HG03108 (cell line): ENCODE results near the gene CCDC171.
"Not testable (repeated sequence)": the region's sequence is repeated elsewhere in the genome, so short reads cannot be mapped to it uniquely, and the experiment has no call there.

Experiments used
- ATAC-seq: cut with Tn5 transposase; IDR thresholded peaks from one replicate; pipeline ENCODE4 v1.9.1; 2021; ENCODE audit warnings: moderate library complexity; ENCODE audit not compliant: unreplicated experiment

CCDC171 gene

DNA sequence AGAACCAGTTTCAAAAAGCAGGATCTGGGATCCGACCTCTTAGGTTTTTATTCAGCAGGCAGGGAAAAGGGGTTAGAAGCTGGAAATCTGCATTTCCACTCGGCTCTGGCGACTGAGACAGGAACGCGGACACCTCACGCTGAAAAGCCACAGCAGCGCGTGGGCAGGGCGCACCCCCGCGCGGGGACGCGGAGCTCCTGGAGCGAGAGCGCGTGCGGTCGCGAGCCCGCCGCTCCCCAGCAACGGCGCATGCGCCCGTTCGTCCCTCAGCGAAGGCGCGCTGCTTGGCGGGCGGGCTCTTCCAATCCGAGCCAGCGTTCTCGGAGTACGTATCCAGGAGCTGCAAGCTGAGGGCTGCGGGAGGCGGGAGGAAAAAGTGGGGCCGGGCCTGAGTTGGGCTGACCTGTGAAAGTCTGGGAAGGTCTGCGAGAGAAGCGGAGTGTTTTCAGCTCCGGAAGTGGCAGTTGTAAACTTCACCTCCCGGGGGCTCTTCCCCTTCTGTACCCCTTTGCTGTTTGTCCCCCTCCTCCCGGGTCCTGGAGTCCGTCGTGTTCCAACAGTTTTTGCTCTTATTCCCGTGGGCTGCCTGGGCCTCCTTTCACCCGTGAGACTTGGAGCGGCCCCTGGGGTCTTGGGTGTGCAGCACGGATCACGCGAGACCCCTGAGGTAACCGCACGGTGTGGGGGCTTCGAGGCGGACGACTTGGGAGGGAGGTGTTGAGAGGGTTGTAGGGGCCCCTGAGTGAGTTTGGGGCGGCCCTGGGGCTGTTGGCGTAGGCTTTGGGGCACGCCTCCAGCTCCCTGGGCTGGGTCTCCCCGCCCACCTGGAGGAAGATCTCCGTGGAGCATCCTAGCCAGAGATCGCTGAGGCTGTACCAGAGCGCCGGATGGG lies at the start of gene CCDC171:
TSS of gene CCDC171 (plus strand) at position 408 of the 892 bp plus-strand sequence. CDS start 11,046 bp downstream, outside the sequence.
- ATAC-seq = peak; percentile 82

DNA sequence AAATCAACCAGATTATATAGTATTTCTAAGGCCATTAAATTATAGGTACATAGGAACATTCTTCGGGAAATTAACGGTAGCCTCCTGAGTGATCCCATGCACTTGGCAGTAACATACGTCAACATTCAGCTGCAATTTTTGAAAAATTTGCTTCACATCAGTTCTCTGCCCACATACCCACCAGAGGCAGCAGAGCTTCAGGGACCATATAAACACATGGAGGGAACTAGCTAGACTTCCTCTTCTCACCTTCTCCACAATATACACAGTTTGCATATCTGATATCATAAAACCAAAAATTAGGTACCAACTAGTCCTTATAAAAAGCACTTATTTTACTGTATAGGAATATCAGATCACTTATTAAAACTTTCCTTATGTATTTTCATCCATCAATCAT lies 46.9 kb upstream of the CCDC171 start:
- ATAC-seq = no peak

DNA sequence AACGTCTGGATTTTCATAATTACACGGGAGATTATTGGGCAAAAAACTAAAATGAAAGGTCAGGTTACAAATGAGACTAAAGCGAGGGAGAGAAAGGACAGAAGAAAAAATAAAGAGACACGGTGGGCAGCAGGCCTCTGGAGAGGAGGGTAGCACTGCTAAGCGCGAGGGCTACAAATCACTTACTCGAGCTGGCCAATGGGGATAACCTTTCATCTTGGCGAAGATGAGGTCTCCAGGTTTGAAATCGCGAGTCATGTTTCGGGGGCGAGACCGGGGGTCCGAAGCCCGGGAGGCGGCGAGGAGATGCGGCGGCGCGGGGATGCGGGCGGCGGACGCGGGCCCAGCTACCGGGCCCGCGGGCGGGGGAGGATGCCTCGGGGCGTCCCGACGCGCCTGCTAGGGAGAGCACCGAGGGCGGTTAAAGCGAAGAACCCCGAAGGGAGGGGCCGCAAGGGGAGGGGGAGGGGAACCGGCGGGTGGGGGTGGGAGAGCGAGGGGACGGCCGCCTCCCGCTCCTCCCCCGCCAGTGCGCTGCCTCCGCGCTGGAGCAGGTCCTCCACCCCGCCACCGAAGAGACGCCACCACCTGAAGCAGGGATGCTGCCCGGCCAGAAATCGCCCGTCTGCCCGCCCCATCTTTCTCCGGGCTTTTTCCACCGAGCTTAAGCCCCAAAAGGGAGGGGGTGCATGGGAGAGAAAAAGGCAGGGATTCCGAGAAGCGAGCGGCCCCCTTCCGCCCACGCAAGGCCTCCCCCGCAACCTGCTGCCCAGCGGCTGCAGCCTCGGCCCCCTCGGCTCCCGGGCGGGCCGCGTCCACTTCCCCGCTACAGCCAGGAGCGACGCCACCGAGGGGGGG lies 42.7 kb upstream of the CCDC171 start:
- peak; percentile 30 for ATAC-seq

DNA sequence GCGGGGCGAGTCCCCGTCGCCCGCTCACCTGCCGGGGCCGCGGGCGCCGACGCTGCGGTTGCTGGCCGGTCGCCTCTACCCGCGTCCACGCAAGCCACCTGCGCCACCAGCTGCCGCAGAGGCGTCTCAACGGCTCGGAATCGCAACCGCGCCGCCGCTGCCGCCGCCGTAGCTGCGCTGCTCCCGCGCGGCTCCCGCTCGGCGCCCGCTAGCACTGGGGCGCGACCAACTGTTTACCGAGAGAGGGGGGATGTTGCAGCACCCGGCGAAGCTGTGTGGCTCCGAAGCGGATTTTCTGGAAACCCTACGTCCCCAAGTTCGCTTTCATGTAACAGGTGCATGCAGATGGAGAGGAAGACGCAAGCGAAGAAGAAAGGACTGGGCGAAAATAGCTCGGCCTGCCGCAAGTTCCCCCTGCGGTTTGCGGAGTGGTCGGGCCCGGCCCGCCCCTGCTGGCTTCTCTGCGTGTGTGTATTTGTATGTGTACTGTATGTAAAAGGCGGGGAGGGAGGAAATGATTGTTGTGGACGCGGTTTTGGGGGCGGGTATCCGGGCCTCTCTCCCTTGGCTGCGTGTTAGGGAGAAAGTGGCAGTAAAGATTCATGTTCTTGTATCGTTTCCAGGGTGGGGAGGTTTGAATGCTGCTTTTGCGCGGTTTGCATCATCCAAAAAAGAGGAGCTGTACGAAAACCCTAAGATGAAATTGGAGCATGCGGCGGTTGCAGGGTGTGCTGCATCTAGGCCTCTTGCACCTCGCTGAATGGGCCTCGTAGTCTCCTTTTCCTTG lies 41.9 kb upstream of the CCDC171 start, which contains the start of gene PSIP1:
TSS of gene PSIP1 (minus strand) at position 182 of the 787 bp plus-strand sequence. CDS start 782 bp downstream, outside the sequence.
- peak; percentile 83 for ATAC-seq

DNA sequence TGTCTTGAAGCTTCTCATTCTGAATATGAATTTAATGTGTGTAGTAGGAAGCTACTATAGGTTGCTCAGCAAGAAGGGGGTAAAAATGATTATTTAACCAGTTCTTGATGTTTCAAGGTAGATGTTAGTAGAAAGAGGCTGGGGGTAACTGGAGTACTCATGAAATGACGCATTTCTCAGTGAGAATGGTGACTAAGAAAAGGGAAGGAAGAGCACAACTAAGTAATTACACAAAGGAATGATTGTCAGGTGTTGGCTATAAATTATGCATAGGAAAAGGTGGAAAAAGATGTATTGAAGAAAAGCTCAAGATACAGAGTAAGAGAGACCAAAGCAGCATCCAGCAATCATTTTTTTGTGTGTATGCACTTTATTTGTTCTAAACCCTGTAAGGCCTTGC lies 40.6 kb upstream of the CCDC171 start:
- ATAC-seq = no peak

DNA sequence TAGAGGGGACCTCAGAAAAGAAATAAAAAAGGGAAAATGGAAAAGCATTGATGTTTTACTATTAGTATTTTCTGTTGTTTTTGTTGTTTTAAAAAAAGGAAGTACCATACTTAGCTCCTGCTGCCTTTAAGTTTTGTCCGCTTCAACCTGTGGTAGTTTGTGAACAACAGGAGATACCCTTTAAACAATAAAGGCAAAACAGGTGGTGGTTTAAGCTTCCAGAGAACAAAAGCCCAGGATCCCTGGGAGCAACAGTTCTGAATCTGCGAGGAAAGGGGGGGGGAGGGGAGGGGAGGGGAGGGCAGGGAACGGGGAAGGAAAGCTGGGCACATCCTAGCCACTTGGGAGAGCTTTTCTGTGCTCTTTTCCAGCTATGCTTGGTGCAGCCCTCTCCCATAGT lies 40.0 kb upstream of the CCDC171 start:
- no peak for ATAC-seq

DNA sequence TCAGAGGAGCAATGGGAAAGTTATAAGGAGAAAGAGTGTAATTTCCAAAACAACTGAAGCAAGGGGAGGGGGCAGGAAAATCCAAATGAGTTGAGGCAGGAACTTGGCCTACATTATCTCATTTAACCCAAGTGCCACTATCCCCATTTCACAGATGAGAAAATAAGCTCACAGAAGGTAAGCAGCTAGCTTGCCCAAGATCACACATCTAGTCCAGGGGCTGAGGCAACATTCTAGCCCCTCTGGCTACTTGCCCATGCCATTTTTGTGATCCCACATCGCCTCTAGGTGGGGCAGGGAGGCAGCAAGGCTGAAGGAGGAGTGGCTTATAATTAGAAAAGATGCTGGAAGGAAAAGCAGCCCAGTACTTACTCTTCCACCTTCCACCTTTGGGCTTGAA lies 39.5 kb upstream of the CCDC171 start:
- no peak for ATAC-seq

DNA sequence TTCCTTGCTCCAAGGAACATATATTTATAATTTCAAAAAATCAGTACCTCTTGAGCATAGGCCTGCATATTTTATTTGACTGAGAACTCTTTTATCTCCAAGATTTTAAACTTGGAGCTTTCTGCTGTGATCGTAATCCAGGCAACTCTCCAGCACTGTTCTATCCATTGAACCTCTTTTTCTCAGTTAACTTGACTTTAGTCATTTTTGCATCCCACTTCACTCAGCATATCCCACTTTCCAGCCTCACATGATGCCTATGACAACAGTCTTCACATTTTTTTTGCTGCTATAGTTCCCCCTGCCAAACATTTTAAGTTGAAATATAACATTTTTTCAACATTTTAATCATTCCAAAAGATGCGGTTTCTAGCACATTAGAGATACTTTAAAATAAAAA lies 33.0 kb upstream of the CCDC171 start:
- ATAC-seq = no peak

DNA sequence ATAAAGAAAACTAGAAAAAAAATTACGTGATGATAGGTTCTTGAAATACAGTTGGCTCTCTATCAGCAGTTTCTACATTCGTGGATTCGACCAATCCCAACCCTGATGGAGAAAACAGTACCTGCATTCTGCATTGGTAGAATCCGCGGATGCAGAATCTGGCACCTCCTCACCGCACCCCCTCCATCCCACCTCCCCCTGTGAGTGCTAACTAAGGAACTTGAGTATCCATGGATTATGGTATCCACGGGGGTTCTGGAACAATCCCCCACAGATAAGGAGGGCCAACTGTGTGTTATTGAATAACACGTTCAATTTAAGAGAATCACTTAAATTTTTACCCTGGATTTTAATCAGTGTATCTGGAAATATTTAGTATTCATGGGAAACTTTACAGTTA lies 31.6 kb upstream of the CCDC171 start:
- ATAC-seq = no peak

DNA sequence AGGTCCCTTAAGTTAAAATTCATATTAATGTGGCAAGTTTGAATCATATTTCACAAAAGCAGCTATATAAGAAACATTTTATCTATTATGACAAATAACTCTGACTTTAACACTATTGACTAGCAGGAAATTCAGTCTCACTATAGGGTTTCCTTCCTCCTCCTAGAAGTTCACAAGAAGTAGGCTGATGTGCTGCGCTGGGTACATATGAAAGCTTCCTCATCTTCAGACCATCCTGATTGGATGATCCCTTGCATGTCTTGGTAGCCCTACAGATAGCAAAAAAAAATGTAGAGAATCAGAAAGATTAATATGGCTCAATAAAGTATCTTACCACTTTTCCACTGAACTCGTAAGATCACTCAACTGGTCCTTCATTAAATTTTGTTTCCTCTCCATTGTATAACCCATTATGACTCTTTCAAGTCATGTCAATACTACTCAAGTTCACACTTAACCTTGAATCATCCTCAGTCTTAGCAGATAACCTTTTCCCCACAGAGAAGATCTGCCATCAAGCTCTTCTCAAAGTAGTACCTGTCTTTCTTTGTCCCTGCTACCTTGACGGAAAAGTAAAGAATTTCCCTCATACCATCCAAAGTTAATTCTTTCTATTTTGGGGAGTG lies 30.6 kb upstream of the CCDC171 start:
- ATAC-seq = no peak

DNA sequence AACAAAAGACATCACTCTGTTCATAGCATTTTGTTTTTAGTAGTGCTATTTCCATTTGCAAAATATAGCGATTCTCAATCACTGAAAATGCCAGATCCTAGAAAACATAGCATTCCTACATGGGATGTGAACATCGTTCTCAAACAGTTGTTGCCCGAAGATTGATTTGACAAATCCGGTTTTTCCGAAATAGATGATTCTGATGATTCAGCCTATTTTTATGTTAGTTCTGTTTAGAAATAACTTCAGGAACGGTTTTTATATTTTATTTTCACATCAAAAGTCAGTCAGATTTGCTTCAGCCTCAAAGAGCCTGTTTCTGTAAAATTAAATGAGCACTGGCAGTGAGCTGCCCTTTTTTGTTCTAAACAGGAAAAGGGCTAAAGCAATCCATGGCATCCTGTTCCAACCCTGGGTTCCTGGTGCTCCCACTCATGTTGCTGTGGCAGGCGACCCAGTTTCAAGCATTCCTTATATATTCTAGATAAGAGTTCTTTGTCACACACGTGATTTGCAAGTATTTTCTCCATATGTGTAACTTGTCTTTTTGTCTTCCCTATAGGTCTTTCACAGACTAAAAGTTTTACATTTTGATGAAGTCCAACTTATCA lies 27.9 kb upstream of the CCDC171 start:
- ATAC-seq = no peak

DNA sequence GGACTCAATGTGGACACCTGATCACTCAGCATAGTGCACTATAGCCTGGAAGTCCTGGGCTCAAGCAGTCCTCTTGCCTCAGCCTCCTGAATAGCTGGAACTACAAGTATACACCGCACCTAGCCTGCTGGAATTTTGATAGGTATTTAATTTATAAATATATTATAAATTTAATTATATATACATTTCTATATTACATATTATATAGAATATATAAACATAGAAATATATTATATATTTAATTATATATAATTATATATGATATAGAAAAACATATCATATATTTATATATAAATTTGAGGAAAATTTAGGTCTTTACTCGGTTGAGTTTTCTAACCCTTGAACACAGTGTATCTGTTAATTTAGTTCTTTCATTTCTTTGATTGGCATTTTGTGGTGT lies 26.9 kb upstream of the CCDC171 start:
- no peak for ATAC-seq

DNA sequence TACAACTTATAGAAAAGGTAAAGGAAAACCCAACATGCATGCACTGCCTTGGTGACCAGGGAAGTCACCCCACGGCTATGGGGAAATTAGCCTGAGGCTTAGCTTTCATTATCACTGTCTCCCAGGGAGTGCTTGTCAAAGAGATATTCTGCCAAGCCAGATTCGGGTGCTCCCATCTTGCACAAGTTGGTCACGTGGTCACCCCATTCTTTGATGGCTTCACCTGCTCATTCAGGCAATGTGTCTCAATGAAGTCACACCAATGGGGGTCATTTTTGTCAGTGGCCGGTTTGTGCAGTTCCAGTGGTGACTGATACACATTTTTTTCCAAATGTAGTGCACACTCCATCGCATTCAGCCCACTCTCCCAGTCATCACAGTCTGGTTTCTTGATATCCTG lies 25.8 kb upstream of the CCDC171 start:
- ATAC-seq = not testable (repeated sequence)

DNA sequence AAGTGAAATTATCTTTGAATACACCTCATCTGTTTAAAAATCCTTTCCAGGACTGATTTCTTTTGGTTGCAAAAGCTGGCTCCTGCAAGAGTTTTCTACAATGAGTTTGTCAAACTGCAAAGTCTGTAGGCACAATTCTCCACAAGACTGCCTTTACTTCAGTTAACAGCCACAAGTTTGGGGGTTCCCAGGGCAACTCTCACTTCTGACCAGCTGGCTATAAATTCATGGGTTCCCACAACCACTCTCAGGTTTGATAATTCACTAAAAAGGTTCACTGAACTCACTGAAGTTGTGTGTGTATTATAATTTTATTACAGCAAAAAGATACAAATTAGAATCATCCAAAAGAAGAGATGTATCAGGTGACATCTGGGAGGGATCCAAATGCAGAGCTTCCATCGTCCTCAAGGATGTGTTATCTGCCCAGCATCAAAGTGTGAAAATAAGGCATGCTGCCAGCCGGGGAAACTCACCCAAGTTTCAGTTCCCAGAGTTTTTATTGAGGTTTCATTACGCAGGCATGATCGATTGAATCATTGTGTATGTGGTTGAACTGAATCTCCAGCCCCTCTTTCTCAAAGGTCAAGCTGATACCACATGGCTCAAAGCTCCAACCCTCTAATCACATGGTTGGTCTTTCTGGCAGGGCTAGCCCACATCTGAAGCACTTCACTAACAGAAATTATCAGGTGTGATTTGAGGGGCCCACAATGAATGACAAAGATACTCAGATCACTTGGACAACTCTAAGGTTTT lies 23.1 kb upstream of the CCDC171 start:
- peak; percentile 85 for ATAC-seq

DNA sequence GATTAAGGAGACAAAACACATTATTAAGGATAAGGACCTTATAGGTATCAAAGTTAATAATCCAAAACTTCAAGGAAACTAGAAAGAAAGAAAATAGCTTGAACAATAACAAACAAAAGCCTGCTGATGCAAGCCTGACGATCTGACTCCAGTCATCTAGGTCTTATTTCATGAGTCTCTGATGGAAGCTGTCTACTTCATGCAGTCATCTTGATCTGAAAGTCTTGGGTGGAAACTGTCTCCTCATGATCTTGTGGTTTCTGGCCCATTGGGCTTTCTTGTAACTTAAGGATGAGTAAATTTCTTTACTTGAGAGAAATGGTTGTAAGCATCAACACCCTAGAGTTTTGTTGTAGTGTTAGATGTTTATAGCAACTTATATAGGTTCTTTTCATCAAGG lies 21.5 kb upstream of the CCDC171 start:
- peak; percentile 34 for ATAC-seq

DNA sequence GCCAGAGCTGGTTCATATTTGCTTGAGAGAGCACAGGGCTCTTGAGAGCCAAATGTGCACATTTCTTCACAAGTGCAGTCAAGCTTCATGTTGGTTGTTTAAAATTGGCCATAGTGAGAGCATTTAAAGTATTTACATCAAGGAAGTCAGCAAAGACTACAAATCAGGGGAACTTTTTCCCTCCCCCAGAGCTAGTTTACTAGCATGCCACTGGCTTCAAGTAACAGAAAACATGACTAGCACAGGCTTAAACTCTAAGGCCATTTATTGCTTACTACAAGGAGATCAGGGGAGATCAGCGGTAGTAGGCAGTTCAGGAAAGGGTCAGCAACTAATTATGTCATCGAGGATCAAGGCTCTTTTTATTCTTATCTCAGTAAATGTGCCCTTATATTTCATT lies 11.0 kb upstream of the CCDC171 start:
- no peak for ATAC-seq

DNA sequence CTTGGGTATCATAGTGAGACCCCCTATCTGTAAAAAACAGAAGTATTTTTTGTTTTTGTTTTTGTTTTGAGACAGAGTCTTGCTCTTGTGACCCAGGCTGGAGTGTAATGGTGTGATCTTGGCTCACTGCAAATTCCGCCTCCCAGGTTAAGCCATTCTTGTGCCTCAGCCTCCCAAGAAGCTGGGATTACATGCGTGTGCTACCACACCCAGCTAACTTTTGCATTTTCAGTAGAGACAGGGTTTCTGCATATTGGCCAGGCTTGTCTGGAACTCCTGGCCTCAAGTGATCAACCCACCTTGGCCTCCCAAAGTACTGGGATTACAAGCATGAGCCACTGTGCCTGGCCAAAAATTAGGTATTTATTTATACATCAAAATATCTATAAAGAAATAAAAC lies 10.2 kb upstream of the CCDC171 start:
- ATAC-seq = no peak

DNA sequence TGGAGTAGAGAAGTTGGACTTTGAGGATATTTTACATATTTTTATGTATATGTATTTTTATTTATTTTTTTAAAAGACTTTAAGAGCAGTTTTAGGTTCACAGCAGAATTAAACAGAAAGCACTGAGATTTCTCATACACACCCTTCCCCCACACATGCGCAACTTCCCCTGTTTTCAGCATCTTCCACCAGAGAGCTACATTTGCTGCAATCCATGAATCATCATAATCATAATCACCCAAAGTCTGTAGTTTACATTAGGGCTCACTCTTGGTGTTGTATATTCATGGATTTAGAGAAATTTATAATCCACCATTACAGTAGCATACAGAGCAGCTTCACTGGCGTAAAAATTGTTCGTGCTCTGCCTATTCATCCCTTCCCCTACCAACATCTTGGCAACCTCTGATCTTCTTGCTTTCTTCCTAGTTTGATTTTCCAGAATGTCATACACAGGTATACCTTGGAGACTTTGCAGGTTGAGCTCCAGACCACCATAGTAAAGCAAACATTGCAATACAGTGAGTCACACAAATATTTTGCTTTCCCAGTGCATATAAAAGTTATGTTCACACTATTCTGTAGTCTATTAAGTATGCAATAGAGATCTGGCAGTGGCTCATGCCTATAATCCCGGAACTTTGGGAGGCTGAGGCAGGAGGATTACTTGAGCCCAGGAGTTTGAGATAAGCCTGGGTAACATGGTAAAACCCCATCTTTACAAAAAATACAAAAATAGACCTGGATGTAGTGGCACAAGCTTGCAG lies 9.6 kb upstream of the CCDC171 start:
- no peak for ATAC-seq

DNA sequence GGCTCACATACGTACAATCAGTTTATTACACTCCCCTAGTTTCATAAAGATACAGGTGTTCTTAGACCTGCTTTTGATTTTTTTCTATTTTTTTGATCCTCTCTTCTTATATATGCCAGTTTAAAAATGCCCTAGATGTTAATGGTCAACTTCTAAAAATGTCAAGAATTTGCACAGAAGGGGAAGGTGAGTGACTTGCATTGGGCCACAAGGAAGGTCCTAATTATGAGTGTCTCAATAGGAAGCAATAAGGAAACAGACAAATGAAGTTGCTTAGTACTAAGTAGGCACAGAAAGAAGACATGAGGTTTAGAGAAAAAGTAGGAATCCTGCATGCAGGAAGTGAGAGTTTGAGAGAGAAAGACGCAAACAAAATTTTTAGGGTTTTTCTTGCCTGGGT lies 3.2 kb upstream of the CCDC171 start:
- no peak for ATAC-seq
